Neural cell (in vitro differentiated cells): Measurements from ENCODE around the gene GPR27.

Experiments
- CTCF ChIP-seq: fragments of 450-650 bp; IDR thresholded peaks from 2 replicates; pipeline ENCODE4 v1.5.1; 2014; ENCODE audit warnings: antibody characterized with exemption, mild to moderate bottlenecking, moderate library complexity; ENCODE audit not compliant: poor library complexity, severe bottlenecking
- EZH2 ChIP-seq: fragments of 200-600, 300-800 bp; shearing (Covaris generic), sonication (generic); IDR thresholded peaks from 2 replicates; pipeline ENCODE4 v1.6.1; 2014; ENCODE audit warnings: antibody characterized with exemption, low read length, borderline replicate concordance, mild to moderate bottlenecking; ENCODE audit not compliant: insufficient read depth, poor library complexity, severe bottlenecking

- TF ChIP-seq CTCF (no peak), EZH2 (no peak)
Measured at GRCh38 chr3:71704915-71705314, 48.7 kb upstream of the GPR27 start.
